B cell (primary cell): Measurements from ENCODE around the gene CHRM4.

Experiments used
- CTCF ChIP-seq: fragments of 200-600 bp; IDR thresholded peaks from one replicate; pipeline ENCODE4 v1.8.0; 2022; ENCODE audit warnings: antibody characterized with exemption, mild to moderate bottlenecking
- EZH2 ChIP-seq: IDR thresholded peaks from 2 replicates; pipeline ENCODE4 v1.6.1; 2012; ENCODE audit warnings: borderline replicate concordance, low read depth, mild to moderate bottlenecking, moderate library complexity, low read length; ENCODE audit not compliant: insufficient read depth, poor library complexity, severe bottlenecking

GRCh38 chr11:46377831-46378230 is 13.7 kb downstream of the CHRM4 start:
- TF ChIP-seq CTCF: no peak
- TF ChIP-seq EZH2: no peak
